Activated CD4-positive, alpha-beta T cell treated with anti-CD3 and anti-CD28 coated beads for 36 hours (primary cell): Measurements from ENCODE around the gene ZNF581. TPM values are rescaled to one million over a fixed set of nuclear protein-coding genes. Genes with fewer than 3 reads are reported as not detected.

Source experiments
- ATAC-seq: fragments of 200-7000 bp; cut with Tn5 transposase; one replicate; pipeline ENCODE4 v1.10.0; 2021; ENCODE audit warnings: mild to moderate bottlenecking, moderate library complexity
- CTCF ChIA-PET: fragments of 350-600 bp; sonication (Branson Sonifier 250); formaldehyde crosslinking; loops from one replicate; lab custom pipeline; 2021; ENCODE audit warnings: antibody characterized with exemption; lab: Charles Lee
- POLR2A ChIA-PET: fragments of 350-600 bp; sonication (Branson Sonifier 250); formaldehyde crosslinking; loops from one replicate; lab custom pipeline; 2021; ENCODE audit warnings: antibody characterized with exemption, inconsistent platforms; lab: Charles Lee
- DNase-seq: peaks from one replicate; pipeline ENCODE4 v3.0.0-alpha.2; 2020
- H3K27ac Mint-ChIP-seq: one replicate; pipeline ENCODE4 v1.8.0; 2021; ENCODE audit warnings: mixed read lengths
- H3K27me3 Mint-ChIP-seq: one replicate; pipeline ENCODE4 v1.8.0; 2021; ENCODE audit warnings: mixed read lengths
- H3K36me3 Mint-ChIP-seq: one replicate; pipeline ENCODE4 v1.8.0; 2021; ENCODE audit warnings: low read depth, mixed read lengths
- H3K4me1 Mint-ChIP-seq: one replicate; pipeline ENCODE4 v1.8.0; 2021; ENCODE audit warnings: mixed read lengths
- H3K4me3 Mint-ChIP-seq: one replicate; pipeline ENCODE4 v1.8.0; 2021; ENCODE audit warnings: mild to moderate bottlenecking, moderate library complexity, mixed read lengths
- H3K9me3 Mint-ChIP-seq: one replicate; pipeline ENCODE4 v1.8.0; 2021; ENCODE audit warnings: low read depth, mixed read lengths
- intact Hi-C, 2 experiments: fragments of 100-400 bp; cut with DNase I in 1 of 2; cut with micrococcal nuclease in 1 of 2; formaldehyde crosslinking; loops; one replicate each; pipeline versions ENCODE4 v1.14.2 to v1.15.1; 2022 to 2024; cut with DNase I, micrococcal nuclease
- total RNA-seq, 2 experiments: library from RNA; stranded (reverse); gene quantifications; one replicate each; pipeline ENCODE4 v1.2.3, GENCODE V29; 2021

The ZNF581 gene
- total RNA-seq, 2 experiments from 2014 or later: 18.9 to 26.9 TPM

GRCh38 chr19:55648585-55649267 lies 5.3 kb downstream of the ZNF581 start:
- peak overlapping the region; percentile 74 for H3K4me3 Mint-ChIP-seq
- POLR2A ChIA-PET: no interaction called here
- intact Hi-C loops: no loop called here

GRCh38 chr19:55649268-55650125 lies 6.0 kb downstream of the ZNF581 start:
- ATAC-seq: no peak
- Mint-ChIP-seq H3K4me1 (peaks cover 41% of the 10 kb centered on the region), H3K27ac (peak overlapping the region; percentile 4), H3K9me3 (no peaks in the 10 kb centered on the region), H3K4me3 (peak overlapping the region; percentile 74), H3K36me3 (peaks cover 23% of the 10 kb centered on the region), H3K27me3 (no peaks in the 10 kb centered on the region)
- POLR2A ChIA-PET: no interaction called here
- DNase-seq: no peak
- intact Hi-C loops: loop anchor here in 1 of 2 experiments (5.0 to 10.0 kb wide), 2 partner anchors 1633 to 1785 kb away; partner anchors contain the start of genes MYADM and ZNF460
- CTCF ChIA-PET: interaction anchor here (0.8 to 1.8 kb wide), 3 partner anchors 14 to 43 kb away, joined by 3 to 8 read pairs (median 3); no protein-coding TSS in a partner anchor

More at GRCh38 chr19:55648585-55649267, 5.3 kb downstream of the ZNF581 start:
- CTCF ChIA-PET: interaction anchor here (1.0 to 1.8 kb wide), 3 partner anchors 8 to 43 kb away, joined by 3 to 8 read pairs (median 4); no protein-coding TSS in a partner anchor
- ATAC-seq (no peak), DNase-seq (no peak)
- no peaks in the 10 kb centered on the region for H3K27me3 Mint-ChIP-seq
- H3K4me1 Mint-ChIP-seq: peaks cover 44% of the 10 kb centered on the region
- peak overlapping the region; percentile 63 for H3K27ac Mint-ChIP-seq
- no peaks in the 10 kb centered on the region for H3K9me3 Mint-ChIP-seq
- peaks cover 29% of the 10 kb centered on the region for H3K36me3 Mint-ChIP-seq

GRCh38 chr19:55650126-55650557 lies 6.7 kb downstream of the ZNF581 start:
- Mint-ChIP-seq H3K27me3 (no peaks in the 10 kb centered on the region), H3K27ac (no peak overlapping the region), H3K4me1 (peaks cover 38% of the 10 kb centered on the region), H3K4me3 (no peak overlapping the region), H3K9me3 (no peaks in the 10 kb centered on the region), H3K36me3 (peaks cover 18% of the 10 kb centered on the region)
- intact Hi-C loops: loop anchor here in 1 of 2 experiments (5.0 to 10.0 kb wide), 2 partner anchors 1632 to 1785 kb away; partner anchors contain the start of genes MYADM and ZNF460
- CTCF ChIA-PET: interaction anchor here (0.8 to 1.8 kb wide), 2 partner anchors 14 to 17 kb away, joined by 3 to 8 read pairs; no protein-coding TSS in a partner anchor
- no peak for ATAC-seq
- DNase-seq: peak; percentile 63
- POLR2A ChIA-PET: no interaction called here

GRCh38 chr19:55650602-55651230 lies 7.3 kb downstream of the ZNF581 start:
- ATAC-seq: no peak
- intact Hi-C loops: loop anchor here in 1 of 2 experiments (5.0 to 10.0 kb wide), 2 partner anchors 1632 to 1786 kb away; partner anchors contain the start of genes MYADM and ZNF460
- H3K27me3 Mint-ChIP-seq: no peaks in the 10 kb centered on the region
- no peak overlapping the region for H3K27ac Mint-ChIP-seq
- no peaks in the 10 kb centered on the region for H3K9me3 Mint-ChIP-seq
- POLR2A ChIA-PET: no interaction called here
- DNase-seq: no peak
- H3K4me1 Mint-ChIP-seq: peaks cover 32% of the 10 kb centered on the region
- peaks cover 15% of the 10 kb centered on the region for H3K36me3 Mint-ChIP-seq
- H3K4me3 Mint-ChIP-seq: no peak overlapping the region
- CTCF ChIA-PET: interaction anchor here (0.8 to 1.8 kb wide), 2 partner anchors 15 to 18 kb away, joined by 3 to 8 read pairs; no protein-coding TSS in a partner anchor

- Mint-ChIP-seq H3K4me3 (no peak overlapping the region), H3K9me3 (no peaks in the 10 kb centered on the region), H3K36me3 (peaks cover 19% of the 10 kb centered on the region), H3K27me3 (no peaks in the 10 kb centered on the region), H3K27ac (no peak overlapping the region), H3K4me1 (peaks cover 32% of the 10 kb centered on the region)
- no peak for DNase-seq
- ChIA-PET POLR2A (no interaction called here), CTCF (no interaction called here)
- intact Hi-C loops: loop anchor here in 1 of 2 experiments (5.0 to 10.0 kb wide), 2 partner anchors 1631 to 1786 kb away; partner anchors contain the start of genes MYADM and ZNF460
- no peak for ATAC-seq
These were observed 7.8 kb downstream of the ZNF581 start for GRCh38 chr19:55651236-55651635.

GRCh38 chr19:55652311-55653128 lies 9.1 kb downstream of the ZNF581 start:
- no peaks in the 10 kb centered on the region for H3K9me3 Mint-ChIP-seq
- DNase-seq (no peak), ATAC-seq (no peak)
- ChIA-PET CTCF (interaction anchor here (0.7 to 1.7 kb wide), 8 partner anchors 9 to 46 kb away, joined by 3 to 11 read pairs (median 5); partner anchors contain the start of gene ZNF581), POLR2A (interaction anchor here (0.6 kb wide), 1 partner anchor 14 kb away, joined by 3 read pairs; no protein-coding TSS in a partner anchor)
- H3K27me3 Mint-ChIP-seq: no peaks in the 10 kb centered on the region
- H3K4me1 Mint-ChIP-seq: peaks cover 31% of the 10 kb centered on the region
- peak overlapping the region; percentile 86 for H3K4me3 Mint-ChIP-seq
- H3K27ac Mint-ChIP-seq: peak overlapping the region; percentile 25
- intact Hi-C loops: loop anchor here in 1 of 2 experiments (1.0 to 10.0 kb wide), 4 partner anchors 9 to 1788 kb away; partner anchors contain the start of genes MYADM, ZNF460 and ZNF581
- H3K36me3 Mint-ChIP-seq: peaks cover 24% of the 10 kb centered on the region

- ChIA-PET CTCF (interaction anchor here (0.6 to 1.7 kb wide), 32 partner anchors 8 to 1495 kb away, joined by 3 to 24 read pairs (median 5); partner anchors contain the start of genes FIZ1, MBOAT7, TMEM238 and ZNF581), POLR2A (interaction anchor here (0.7 to 1.5 kb wide), 13 partner anchors 8 to 1785 kb away, joined by 3 to 12 read pairs (median 4); partner anchors contain the start of genes FIZ1, TMEM238, ZNF524 and ZNF628)
- Mint-ChIP-seq H3K27ac (peak overlapping the region; percentile 98), H3K4me3 (peak overlapping the region; percentile 86), H3K4me1 (peaks cover 37% of the 10 kb centered on the region), H3K36me3 (peaks cover 30% of the 10 kb centered on the region), H3K27me3 (no peaks in the 10 kb centered on the region), H3K9me3 (no peaks in the 10 kb centered on the region)
- ATAC-seq (peak; percentile 43), DNase-seq (peak; percentile 98)
- intact Hi-C loops: loop anchor here (1.0 to 10.0 kb wide), 11 partner anchors 10 to 1789 kb away; partner anchors contain the start of genes ZNF581 (in 2 of the 2), MYADM (in 1 of the 2), PPP1R12C (in 1 of the 2) and PPP6R1 (in 1 of the 2)
These were observed 10.3 kb downstream of the ZNF581 start for GRCh38 chr19:55653651-55654322.

- ATAC-seq: peak; percentile 84
- Mint-ChIP-seq H3K4me3 (peak overlapping the region; percentile 86), H3K36me3 (peaks cover 31% of the 10 kb centered on the region), H3K27ac (peak overlapping the region; percentile 98), H3K4me1 (peaks cover 39% of the 10 kb centered on the region), H3K27me3 (no peaks in the 10 kb centered on the region), H3K9me3 (no peaks in the 10 kb centered on the region)
- intact Hi-C loops: loop anchor here (1.0 to 10.0 kb wide), 10 partner anchors 11 to 1790 kb away; partner anchors contain the start of genes MYADM (in 1 of the 2), PPP1R12C (in 1 of the 2), PPP6R1 (in 1 of the 2) and RPL28 (in 1 of the 2)
- ChIA-PET POLR2A (interaction anchor here (0.7 to 1.5 kb wide), 15 partner anchors 9 to 1786 kb away, joined by 3 to 12 read pairs (median 4); partner anchors contain the start of genes FIZ1, TMEM238, ZNF524 and ZNF628), CTCF (interaction anchor here (0.6 to 1.7 kb wide), 27 partner anchors 9 to 1514 kb away, joined by 3 to 24 read pairs (median 5); partner anchors contain the start of genes FIZ1, MBOAT7, NAT14 and TMEM238)
- DNase-seq: peak; percentile 99
These were observed 10.9 kb downstream of the ZNF581 start for GRCh38 chr19:55654323-55654867.
